ENCODE measurements around the gene NOS2.

The NOS2 gene

DNA sequence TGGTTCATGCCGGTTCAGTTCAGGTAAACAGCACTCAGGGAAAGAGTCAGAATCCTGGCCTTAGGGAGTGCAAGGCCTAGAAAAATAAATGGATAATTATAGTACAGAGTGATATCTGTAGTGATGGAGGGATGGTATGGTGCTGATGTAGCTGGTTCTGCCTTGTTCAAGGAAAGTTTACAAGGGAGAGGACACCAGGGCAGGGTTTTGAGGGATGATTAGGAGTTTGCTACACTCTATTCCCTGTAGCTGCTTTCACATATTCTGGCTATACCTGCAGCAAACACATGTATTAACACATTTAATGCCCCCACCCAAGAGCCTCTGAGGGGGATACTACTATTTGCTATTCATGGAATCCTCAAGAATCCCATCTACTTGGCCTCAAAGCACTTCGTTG lies 1.7 kb upstream of the NOS2 start:
- TF ChIP-seq ZFX (IDR thresholded peaks at IDR 0.05), result no peak
- TF ChIP-seq, protein P1, sequence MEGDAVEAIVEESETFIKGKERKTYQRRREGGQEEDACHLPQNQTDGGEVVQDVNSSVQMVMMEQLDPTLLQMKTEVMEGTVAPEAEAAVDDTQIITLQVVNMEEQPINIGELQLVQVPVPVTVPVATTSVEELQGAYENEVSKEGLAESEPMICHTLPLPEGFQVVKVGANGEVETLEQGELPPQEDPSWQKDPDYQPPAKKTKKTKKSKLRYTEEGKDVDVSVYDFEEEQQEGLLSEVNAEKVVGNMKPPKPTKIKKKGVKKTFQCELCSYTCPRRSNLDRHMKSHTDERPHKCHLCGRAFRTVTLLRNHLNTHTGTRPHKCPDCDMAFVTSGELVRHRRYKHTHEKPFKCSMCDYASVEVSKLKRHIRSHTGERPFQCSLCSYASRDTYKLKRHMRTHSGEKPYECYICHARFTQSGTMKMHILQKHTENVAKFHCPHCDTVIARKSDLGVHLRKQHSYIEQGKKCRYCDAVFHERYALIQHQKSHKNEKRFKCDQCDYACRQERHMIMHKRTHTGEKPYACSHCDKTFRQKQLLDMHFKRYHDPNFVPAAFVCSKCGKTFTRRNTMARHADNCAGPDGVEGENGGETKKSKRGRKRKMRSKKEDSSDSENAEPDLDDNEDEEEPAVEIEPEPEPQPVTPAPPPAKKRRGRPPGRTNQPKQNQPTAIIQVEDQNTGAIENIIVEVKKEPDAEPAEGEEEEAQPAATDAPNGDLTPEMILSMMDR (conservative IDR thresholded peaks at IDR 0.05), result no peak
- no peak overlapping the region for H3K27ac ChIP-seq

DNA sequence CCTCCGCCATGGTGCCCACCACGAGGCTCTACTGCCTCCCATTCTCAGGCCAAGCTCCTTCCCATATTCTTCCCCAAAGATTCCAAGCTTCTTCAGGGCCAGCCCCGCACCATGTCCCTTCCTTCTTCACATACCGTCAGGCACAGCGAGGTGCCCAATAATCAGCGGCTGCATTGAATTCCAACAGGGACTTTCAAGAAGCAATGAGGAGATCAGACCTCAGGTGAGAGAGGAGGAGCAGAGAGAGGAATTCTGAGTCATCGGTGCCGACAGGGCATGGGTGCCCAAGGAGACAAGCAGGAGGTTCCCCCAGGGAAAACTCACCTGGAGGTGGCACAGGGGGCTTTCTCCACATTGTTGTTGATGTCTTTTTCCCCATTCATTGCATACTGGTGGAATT lies 2.0 kb downstream of the NOS2 start:
- TF ChIP-seq, protein P1 (conservative IDR thresholded peaks at IDR 0.05), result no peak
- no peak for TF ChIP-seq ZFX (IDR thresholded peaks at IDR 0.05)
- no peak overlapping the region for H3K27ac ChIP-seq

DNA sequence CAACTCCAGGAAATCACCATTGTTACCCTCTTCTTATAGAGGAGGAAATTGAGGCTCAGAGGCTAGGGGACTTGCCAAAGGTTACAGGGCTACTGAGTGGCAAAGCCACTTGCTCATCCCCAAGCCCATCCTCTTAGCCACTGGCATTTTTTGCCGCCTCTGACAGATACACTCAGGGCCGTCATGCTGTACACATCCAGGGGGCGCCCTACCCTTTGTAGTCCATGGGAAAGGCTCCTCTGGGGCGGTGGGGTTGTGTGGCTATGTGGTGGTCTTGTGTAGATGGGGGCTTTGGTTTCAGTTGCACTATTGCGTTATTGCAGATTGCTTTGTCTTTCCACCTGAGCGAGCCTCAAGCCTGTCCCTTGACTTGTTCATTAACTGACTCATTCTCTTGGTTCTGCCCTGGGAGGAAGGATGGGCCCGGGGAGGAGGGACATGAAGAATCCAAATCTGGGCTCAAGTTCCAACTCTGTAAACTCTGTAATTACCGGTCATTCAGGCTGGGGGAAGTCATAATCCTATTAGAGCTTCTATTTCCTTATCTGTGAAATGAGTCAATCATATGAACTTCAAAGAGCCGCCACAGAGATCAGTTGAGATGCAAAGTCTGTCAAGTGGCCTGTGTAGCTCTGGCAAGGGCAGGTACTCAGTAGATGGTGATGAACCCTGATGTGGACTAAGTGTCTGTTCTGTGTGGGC lies 2.8 kb downstream of the NOS2 start:
- H3K27ac ChIP-seq, result no peak overlapping the region
- no peak for TF ChIP-seq ZFX (IDR thresholded peaks at IDR 0.05)
- TF ChIP-seq, protein P1 (conservative IDR thresholded peaks at IDR 0.05), result no peak; the same call in none of the 2 replicates

DNA sequence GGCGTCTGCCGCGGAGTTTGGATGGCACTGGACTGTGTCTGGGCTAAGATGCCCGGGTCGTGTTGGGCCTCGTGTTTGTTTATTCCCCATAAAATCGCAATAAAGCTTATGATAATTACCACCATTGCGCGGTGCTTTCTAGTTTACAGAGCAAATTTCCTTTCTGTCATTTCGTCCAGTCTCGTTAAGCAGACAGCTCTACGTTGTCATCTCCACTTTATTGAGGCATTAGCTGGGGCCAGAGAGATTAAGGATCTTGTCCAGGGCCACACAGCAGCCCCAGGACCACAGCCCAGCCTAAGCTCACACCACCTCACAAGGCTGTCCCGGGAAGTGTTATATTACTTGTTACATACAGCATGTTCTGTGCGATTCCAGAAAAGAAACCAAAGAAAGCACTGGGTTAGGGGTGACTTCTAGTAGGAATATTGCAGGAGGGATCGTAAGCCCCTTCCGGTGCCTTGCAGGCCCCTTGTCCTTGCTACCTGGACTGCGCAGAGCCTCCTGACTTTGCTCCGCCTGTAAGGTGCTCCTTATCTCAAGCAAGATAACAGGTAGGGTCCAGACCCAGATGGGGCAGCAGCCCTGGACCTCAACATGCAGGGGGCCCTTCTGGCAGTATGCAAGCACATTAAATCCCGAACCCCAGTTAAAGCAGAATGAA lies 6.3 kb downstream of the NOS2 start:
- TF ChIP-seq, protein P1 (conservative IDR thresholded peaks at IDR 0.05), result no peak
- no peak for TF ChIP-seq ZFX (IDR thresholded peaks at IDR 0.05)
- no peak overlapping the region for H3K27ac ChIP-seq

DNA sequence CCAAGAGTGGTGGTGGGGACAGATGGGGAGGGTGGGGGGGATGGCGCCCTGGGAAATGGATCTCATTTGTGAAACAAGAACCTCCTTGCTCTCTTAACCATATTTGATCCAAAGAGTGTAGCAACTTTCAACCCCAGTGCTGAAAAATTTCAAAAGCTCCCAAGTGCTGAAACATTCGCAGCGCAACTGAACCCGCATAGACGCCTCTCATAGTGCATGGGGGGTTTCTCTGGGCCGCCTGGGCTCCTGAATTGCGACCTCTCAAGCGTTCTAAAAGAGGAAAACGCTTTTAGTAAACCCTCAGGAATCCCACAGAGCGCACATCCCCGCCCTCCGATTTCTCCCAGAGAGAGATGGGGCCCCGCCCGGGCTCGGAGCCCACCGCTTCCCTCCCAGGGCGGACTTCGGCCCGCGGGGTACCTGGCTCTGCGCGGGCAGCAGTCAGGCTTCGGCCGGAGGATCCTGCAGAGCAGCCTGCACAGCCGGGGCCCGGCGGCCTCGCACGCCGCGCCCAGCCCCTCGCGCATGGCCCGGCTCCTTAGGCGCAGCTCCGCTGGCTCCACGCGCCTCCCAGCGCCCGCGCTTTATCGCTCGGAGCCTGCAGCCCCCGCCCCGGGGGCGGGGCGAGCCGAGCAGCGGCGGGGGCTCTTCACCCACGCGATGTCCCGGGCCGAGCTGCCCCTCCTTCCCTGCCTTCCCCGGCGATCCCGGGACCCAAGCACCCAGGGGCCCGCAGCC lies 7.0 kb downstream of the NOS2 start:
- no peak overlapping the region for H3K27ac ChIP-seq
- TF ChIP-seq, protein P1 (conservative IDR thresholded peaks at IDR 0.05), result no peak
- no peak for TF ChIP-seq ZFX (IDR thresholded peaks at IDR 0.05)

DNA sequence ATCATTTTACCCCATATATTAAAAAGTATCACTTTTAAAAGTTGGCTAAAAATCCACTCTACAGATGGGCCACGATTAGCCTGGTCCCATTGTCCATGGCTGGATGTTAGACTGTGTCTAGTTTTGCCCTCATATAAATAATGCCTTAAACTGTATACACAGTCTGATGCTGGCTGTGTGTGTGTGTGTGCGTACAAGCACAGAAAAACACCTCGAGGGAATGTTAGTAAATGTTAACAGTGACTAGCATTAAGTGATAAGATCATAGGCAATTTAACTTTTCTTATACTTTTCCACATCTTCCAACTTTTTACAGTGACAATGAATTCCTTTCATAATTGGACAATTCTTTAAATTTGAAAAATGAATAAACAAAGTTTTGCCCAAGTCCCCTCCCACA lies 8.2 kb downstream of the NOS2 start:
- no peak overlapping the region for H3K27ac ChIP-seq
- TF ChIP-seq ZFX (IDR thresholded peaks at IDR 0.05), result no peak
- TF ChIP-seq, protein P1 (conservative IDR thresholded peaks at IDR 0.05), result no peak

DNA sequence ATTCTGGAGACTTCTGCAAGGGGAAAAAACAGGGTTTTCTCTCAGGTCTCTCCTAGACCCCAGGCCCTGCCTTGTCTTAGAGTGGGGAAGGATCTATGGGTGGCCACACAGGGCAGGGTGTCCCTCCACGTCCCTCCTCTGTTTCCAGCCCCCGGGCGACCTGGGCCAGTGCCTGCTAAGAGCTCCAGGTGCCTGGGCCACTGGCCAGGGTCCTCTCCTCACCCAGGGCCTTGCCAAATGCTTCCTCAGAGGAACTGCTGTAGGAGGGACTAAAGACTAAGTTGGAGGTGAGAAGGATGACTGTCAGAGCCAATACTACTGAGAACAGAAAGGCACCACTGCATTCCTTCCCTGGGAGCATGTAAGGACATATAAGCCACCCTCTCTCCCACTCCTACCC lies 11.4 kb downstream of the NOS2 start:
- no peak for TF ChIP-seq ZFX (IDR thresholded peaks at IDR 0.05)
- TF ChIP-seq, protein P1 (conservative IDR thresholded peaks at IDR 0.05), result no peak
- no peak overlapping the region for H3K27ac ChIP-seq

All from C4-2B (cell line).